ENCODE measurements around the gene FNBP1.
"Not testable (repeated sequence)": the region's sequence is repeated elsewhere in the genome, so short reads cannot be mapped to it uniquely, and the experiment has no call there.

Gene FNBP1

GRCh38 chr9:129907201-129907600 lies 135.8 kb downstream of the FNBP1 start:
- DNase-seq (ENCODE audit: insufficient read length, low spot score) (no peak), FAIRE-seq (no peak)
- no peak for TF ChIP-seq POLR2A (IDR thresholded peaks at IDR 0.05; ENCODE audit: low read depth, low read length)

DNA sequence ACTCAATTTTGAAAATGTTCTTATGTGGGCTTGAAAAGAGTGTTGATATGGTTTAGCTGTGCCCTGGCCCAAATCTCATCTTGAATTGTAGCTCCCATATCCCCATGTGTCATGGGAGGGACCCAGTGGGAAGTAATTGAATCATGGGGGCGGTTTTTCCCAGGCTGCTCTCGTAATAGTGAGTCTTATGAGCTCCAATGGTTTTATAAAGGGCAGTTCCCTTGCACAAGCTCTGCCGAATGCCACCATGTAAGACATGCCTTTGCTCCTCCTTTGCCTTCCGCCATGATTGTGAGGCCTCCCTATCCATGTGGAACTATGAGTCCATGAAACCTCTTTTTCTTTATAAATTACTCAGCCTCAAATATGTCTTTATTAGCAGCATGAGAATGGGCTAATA lies 136.7 kb downstream of the FNBP1 start:
- no peak for FAIRE-seq
- no peak for TF ChIP-seq POLR2A (IDR thresholded peaks at IDR 0.05; ENCODE audit: low read depth, low read length)
- no peak for DNase-seq (ENCODE audit: insufficient read length, low spot score)

DNA sequence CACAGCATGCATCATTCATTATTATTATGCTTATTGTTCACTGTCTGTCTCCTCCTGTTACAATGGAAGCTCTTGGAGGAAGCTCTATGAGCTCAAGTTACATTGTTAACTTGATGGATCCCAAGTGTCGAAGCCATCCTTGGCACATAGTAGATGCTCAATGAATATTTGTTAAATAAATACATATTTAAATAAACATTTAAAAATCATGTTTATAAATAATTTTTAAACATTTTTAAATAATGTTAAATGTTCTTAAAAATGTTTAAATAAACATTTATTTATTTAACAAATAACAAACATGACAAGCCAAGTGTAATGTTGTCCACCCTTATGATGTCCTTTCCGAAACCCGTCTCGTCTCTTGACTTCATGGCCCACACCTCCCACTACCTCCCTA lies 138.3 kb downstream of the FNBP1 start:
- no peak for FAIRE-seq
- no peak for TF ChIP-seq POLR2A (IDR thresholded peaks at IDR 0.05; ENCODE audit: low read depth, low read length)
- no peak for DNase-seq (ENCODE audit: insufficient read length, low spot score)

- no peak for DNase-seq (ENCODE audit: insufficient read length, low spot score)
- no peak for TF ChIP-seq POLR2A (IDR thresholded peaks at IDR 0.05; ENCODE audit: low read depth, low read length)
- no peak for FAIRE-seq
Measured at GRCh38 chr9:129902740-129903134, 140.3 kb downstream of the FNBP1 start.

- FAIRE-seq (no peak), DNase-seq (ENCODE audit: insufficient read length, low spot score) (no peak)
- TF ChIP-seq POLR2A (IDR thresholded peaks at IDR 0.05; ENCODE audit: low read depth, low read length) = no peak
Measured at GRCh38 chr9:129901993-129902739, 140.8 kb downstream of the FNBP1 start.

DNA sequence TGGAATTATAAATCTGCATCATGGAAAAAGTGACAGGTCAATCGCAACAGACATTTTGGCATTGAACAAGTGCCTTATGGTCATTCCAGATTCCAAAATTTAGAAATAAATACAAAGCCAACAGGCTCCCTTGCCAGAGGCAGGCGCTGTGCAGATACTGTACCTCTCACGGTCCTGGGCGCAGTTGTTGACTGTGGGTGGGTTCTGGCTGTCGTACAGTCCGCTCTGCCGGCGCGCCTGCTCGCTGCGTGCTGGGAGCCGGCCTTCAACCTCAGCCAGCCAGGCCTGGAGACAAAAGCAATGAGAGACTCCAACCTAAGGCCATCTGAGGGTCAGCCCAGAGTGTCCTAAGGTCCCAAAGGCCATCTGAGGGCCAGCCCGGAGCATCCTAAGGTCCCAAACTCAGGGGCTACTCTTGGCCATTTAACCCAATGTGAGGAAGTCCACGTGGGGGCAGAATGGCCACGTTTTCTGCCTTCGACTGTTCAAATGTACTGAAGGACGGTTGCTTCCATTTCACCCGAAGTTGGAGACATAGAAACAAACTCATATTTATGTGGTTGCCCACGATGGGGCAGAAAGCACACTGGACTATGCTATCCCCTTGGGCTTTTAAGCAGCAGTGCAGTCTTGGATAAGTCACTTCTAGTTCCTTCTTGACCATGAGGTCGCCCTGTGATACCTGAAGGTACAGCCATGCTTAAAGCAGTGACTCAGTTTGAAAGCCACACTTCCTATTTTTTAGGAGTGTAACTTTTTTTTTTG lies 142.5 kb downstream of the FNBP1 start:
- no peak for FAIRE-seq
- no peak for TF ChIP-seq POLR2A (IDR thresholded peaks at IDR 0.05; ENCODE audit: low read depth, low read length)
- no peak for DNase-seq (ENCODE audit: insufficient read length, low spot score)

DNA sequence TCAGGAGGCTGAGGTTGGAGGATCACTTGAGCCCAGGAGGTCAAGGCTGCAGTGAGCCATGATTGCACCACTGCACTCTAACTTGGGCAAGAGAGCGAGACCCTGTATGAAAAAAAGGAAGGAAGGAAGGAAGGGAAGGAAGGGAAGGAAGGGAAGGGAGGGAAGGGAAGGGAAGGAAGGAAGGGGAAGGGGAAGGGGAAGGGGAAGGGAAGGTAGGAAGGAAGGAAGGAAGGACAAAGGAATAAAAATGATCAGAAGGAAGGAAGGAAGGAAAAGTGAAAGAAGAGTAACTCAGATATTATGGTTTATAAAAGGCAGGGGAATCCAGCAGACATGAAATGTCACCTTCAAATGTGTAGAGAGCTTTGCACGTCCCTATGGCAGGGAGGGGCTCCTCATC lies 143.4 kb downstream of the FNBP1 start:
- no peak for FAIRE-seq
- no peak for TF ChIP-seq POLR2A (IDR thresholded peaks at IDR 0.05; ENCODE audit: low read depth, low read length)

GRCh38 chr9:129898185-129898584 lies 144.8 kb downstream of the FNBP1 start:
- peak; percentile 26 for DNase-seq (ENCODE audit: insufficient read length, low spot score)
- FAIRE-seq = no peak
- TF ChIP-seq POLR2A (IDR thresholded peaks at IDR 0.05; ENCODE audit: low read depth, low read length) = no peak

More for the DNA sequence above, 143.4 kb downstream of the FNBP1 start:
- DNase-seq (ENCODE audit: insufficient read length, low spot score) = no peak

GRCh38 chr9:129897263-129897662 lies 145.7 kb downstream of the FNBP1 start:
- DNase-seq (ENCODE audit: insufficient read length, low spot score) (no peak), FAIRE-seq (no peak)
- TF ChIP-seq POLR2A (IDR thresholded peaks at IDR 0.05; ENCODE audit: low read depth, low read length) = no peak

DNA sequence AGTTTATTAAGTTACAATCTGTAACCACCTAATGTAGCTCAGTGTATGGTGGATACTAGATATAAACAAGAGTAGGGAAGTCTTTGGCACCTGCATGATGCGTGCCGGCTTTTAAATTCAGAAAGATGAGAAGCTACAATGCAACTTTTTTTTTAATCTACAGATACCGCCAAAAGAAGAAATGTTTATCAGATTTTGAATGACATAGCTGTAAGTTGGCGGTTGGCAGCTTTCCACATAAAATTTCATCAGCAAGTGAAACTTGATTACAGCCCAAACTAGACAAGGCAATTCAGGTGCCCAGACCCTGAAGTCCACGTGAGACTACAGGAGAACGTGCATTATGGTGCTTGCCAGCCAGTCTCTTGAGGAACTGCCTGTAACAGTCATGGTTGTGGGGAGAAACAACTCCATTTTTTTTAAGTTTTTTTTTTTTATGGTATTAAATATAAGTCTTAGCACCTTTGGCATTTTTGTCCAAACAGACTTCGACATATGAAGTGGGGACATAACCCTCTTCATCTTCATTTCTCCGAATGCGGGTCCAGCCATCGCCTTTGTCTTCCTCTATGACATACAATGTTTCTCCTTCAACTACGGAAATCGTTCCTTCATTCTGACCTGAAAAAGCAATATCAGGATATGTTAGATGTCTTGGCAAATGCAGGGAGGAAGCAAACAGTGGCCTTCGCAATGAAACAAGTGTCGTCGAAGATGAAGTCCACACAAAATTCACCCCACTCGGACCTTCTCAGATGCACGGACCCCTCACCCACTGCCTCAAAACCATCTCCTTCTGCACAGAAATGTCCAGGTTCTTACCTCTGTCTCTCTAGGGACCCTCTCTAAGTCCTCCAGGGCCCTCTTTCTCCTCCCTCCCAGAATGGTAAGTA lies 147.4 kb downstream of the FNBP1 start:
- FAIRE-seq = no peak
- no peak for TF ChIP-seq POLR2A (IDR thresholded peaks at IDR 0.05; ENCODE audit: low read depth, low read length)
- no peak for DNase-seq (ENCODE audit: insufficient read length, low spot score)

- no peak for FAIRE-seq
- TF ChIP-seq POLR2A (IDR thresholded peaks at IDR 0.05; ENCODE audit: low read depth, low read length) = no peak
- DNase-seq (ENCODE audit: insufficient read length, low spot score) = no peak
Measured at GRCh38 chr9:129894120-129894823, 148.7 kb downstream of the FNBP1 start.

DNA sequence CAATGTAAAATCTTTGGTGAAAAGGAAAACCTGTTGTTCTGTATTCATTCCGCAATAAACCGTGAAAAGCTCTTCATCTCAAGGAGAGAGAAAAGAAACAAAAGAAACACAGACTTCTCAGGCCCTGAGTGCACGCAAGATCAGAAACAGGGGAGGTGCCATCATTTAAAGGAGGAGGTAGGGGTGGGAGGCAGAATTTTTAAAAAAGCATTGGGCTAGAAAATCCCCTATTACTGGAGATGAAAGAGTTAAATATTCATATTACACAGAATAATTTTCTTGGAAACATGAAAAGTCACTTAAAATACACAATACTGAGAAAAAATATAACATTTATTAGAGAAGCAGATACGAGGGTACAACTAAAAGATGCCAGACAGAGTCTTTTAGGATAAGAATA lies 151.4 kb downstream of the FNBP1 start:
- FAIRE-seq = no peak
- DNase-seq (ENCODE audit: insufficient read length, low spot score) = no peak
- no peak for TF ChIP-seq POLR2A (IDR thresholded peaks at IDR 0.05; ENCODE audit: low read depth, low read length)

DNA sequence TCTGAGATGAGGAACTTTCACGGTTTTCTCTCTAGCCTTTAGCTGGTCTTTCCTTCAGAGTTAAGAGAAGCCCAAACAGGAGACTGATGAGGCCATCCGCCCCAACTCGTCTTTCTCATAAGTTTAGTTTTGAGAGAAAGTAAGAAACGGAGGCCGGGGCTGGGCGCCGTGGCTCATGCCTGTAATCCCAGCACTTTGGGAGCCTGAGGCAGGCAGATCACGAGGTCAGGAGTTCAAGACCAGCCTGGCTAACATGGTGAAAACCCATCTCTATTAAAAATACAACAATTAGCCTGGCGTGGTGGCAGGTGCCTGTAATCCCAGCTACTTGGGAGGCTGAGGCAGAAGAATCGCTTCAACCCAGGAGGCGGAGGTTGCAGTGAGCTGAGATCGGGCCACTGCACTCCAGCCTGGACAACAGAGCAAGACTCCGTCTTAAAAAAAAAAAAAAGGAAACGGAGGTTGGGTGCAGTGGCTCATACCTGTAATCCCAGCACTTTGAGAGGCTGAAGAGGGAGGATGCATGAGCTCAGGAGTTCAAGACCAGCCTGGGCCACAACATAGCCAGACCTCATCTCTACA lies 152.2 kb downstream of the FNBP1 start:
- not testable (repeated sequence) for FAIRE-seq; DNase-seq (ENCODE audit: insufficient read length, low spot score)

All from H54 (cell line).